GM18519 (cell line): ENCODE measurements around the gene SELENOW.
"Not testable (repeated sequence)": the region's sequence is repeated elsewhere in the genome, so short reads cannot be mapped to it uniquely, and the experiment has no call there.

Experiments used
- ATAC-seq: cut with Tn5 transposase; IDR thresholded peaks from one replicate; pipeline ENCODE4 v1.9.1; 2021; ENCODE audit warnings: mild to moderate bottlenecking, moderate library complexity; ENCODE audit not compliant: unreplicated experiment, low FRiP score

Gene SELENOW

DNA sequence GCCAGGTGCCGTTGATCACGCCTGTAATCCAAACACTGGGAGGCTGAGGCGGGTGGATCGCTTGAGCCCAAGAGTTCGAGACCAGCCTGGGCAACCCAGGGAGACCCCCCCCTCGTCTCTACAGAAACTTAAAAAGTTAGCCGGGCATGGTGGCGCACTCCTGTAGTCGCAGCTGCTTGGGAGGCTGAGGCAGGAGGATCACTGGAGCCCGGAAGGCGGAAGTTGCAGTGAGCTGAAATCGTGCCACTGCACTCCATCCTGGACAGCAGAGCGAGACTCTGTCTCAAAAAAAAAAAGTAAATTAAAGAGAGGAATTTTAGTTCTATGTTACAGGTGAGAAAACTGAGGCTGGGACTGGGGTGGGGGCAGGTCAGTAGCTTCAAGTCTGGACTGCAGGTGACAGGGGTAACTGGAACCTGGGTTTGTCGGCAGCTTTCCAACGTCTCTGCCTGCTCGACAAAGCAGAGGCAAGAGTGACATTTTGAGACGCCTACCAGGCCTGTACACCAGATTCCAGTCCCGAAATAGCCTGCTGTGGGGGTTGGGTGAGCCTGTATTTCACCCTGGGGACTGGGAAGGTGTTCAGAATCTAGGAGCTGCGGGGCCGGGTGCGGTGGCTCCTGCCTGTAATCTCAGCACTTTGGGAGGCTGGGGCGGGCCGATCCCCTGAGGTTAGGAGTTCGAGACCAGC is 1.2 kb downstream of the SELENOW start:
- ATAC-seq = no peak

- ATAC-seq = no peak
Observed at GRCh38 chr19:47780215-47780551, 1.7 kb downstream of the SELENOW start.

DNA sequence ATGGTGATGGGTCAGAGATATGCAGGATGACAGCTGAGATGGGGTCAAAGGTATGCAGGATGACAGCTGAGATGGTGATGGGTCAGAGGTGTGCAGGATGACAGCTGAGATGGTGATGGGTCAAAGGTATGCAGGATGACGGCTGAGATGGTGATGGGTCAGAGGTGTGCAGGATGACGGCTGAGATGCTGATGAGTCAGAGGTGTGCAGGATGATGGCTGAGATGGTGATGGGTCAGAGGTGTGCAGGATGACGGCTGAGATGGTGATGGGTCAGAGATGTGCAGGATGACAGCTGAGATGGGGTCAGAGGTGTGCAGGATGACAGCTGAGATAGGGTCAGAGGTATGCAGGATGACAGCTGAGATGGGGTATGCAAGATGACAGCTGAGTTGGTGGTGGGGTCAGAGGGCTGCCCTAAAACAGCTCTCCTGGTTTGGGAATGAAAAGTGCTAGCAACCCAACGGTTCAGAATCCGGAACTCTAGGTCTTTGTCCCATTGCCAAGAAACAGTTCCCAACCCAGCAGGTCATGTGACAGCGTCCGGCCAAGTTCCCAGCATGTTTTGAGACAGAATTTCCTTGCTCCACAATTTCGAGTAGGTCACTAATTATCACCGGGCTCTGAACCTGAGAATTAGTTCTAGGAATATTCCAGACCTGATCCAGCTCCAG is 3.2 kb downstream of the SELENOW start:
- no peak for ATAC-seq

DNA sequence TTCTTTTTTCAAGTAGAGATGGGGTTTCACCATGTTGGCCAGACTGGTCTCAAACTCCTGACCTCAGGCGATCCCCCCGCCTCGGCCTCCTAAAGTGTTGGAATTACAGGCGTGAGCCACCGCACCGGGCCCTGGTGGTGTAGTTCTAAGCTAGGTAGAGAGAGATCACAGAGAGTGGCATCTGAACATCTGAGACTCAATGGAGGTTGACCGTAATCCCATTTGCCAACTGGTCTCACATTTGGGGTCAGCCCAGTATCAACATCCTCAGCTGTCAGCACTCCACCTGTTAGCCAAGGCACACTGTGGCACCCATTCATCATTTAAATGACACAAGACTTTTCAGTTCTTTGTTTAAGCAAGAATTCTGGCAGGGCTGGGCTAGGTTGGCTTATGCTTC is 8.1 kb downstream of the SELENOW start:
- ATAC-seq = no peak

- not testable (repeated sequence) for ATAC-seq
Observed at GRCh38 chr19:47787307-47787706, 8.8 kb downstream of the SELENOW start.

GRCh38 chr19:47789811-47790210 is 11.3 kb downstream of the SELENOW start:
- ATAC-seq = not testable (repeated sequence)

DNA sequence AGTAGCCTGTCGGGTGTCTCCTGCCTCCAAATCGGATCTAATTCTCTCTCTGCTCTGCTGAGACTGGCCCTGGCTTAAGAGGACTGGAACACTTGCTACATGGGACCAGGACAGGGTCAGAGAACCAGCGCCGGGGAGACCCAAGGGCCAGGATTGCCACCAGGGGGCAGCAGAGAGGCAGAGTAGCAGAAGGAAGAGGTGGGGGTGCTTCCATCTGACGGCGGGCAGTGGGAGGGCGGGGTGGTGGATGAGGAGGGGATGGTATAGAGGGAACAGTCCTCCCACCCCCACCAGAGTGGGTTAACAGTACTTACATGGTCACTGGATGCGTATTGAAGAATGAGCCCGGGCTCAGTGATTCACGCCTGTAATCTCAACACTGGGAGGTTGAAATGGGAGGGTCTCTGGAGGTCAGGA is 11.9 kb downstream of the SELENOW start:
- ATAC-seq = no peak

- no peak for ATAC-seq
Observed at GRCh38 chr19:47792616-47793015, 14.1 kb downstream of the SELENOW start.

DNA sequence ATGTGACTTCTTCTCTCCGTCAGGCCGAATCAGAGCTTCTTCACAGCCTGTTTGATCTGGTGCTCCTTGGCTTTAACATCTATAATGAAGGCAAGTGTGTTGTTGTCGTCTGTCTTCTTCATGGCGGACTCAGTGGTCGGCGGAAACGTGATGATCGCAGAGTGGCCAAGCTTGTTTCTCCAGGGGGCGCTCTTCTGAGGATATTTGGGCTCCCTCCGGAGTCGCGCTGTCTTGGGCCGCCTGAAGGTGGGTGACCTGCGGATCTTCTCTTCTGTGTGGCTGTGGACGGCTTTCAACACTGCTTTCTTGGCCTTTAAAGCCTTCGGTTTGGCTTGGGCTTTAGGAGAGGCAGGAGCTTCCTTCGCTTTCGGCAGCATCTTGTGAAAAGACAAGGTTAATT is 16.0 kb downstream of the SELENOW start:
- no peak for ATAC-seq

DNA sequence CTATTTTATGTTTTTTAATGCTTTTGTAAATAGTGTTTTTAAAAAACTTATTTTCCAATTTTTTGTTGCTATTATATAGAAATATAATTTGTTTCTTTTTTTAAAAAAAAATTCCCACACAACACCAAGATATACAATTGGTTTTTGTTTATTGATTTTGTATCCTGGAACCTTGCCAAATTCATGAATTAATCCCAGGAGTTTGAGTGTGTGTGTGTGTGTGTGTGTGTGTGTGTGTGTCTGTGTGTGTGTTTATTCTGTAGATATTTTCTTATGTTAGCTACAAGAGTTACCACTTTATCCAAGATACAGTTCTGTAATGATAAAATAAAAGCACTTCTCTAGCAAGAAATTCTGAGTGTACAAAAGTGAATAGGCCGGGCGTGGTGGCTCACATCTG is 18.3 kb downstream of the SELENOW start:
- ATAC-seq = no peak

DNA sequence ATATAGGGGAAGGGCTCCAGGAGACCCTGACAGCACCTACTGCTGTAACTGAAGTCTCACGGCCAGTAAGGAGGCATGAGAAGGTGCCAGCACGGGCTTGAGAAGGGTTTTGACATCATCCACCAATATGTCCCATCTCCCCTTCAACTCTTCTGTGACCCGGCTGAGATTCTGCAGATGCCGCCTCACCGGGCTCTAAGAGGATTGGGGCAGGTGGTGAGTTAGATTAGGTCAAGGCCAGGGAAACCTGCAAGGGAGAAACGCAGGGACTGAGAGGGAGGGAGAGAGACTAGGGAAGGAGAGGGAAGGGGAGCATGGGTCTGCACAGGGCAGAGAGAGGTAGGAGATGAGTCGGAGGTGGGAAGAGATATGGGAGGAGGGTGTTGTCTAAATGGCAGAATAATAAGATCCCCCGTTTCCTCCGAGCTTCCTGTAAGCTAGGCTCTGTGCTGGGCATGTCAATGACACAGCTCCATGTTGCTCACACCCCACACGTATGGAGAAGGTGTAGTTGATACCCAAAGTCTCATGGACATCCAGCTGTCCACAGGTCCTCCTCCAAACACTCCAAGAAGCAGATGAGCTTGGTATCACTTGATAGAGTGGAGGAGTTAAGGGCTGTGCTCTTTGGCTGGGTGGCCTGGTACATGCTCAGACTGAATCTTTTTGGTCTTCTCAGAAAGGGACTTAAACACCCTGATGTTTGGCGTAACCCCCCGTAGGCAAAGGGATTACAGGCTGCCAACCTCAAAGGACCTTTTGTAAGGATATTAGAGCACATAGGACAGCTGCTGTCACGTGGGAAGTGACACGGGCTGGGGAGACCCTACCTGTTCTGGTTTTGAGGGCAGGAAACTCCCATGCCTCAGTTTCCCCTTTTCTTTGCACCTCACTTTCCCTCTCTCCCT is 19.7 kb downstream of the SELENOW start:
- no peak for ATAC-seq

- ATAC-seq = no peak
Observed at GRCh38 chr19:47798904-47799266, 20.4 kb downstream of the SELENOW start.

DNA sequence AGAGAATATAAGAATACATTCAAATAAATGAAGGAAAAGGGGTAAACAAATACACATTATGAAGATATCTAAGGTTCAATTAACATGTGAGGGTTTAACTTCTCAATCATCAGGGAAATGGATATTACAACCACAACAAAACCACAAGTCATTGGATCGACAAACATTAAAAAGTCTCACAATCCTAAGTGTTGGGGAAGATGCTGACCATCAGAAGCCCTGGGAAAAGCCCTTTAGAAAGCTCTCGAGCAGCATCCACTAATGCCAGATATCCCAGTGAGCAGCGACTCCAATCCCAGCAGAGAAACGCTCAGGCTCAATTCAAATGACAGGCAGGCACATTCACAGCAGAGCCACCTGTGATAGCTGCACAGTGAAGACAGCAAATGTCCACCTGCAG is 22.8 kb downstream of the SELENOW start:
- no peak for ATAC-seq

GRCh38 chr19:47802521-47803043 is 24.1 kb downstream of the SELENOW start:
- ATAC-seq = no peak

GRCh38 chr19:47803148-47803547 is 24.6 kb downstream of the SELENOW start:
- ATAC-seq = not testable (repeated sequence)

DNA sequence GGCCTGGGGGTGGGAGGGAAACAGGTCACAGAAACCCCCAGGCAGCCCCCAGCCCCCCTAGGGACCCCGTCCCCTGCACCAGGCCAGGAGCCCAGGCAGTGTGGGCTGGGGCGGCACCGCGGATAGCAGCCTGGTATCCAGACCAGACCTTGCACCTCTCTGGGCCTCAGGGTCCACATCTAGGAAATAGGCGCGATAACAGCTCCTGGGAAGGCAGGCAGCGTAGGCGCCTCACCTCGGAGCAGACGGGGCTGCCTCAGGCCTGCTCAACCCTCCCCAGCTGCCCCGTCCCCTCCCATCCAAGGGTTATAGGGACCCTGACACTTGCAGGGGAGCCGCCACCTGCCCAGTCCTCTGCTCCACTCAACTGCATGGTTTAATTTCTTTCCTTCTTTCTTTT is 25.2 kb downstream of the SELENOW start:
- not testable (repeated sequence) for ATAC-seq

DNA sequence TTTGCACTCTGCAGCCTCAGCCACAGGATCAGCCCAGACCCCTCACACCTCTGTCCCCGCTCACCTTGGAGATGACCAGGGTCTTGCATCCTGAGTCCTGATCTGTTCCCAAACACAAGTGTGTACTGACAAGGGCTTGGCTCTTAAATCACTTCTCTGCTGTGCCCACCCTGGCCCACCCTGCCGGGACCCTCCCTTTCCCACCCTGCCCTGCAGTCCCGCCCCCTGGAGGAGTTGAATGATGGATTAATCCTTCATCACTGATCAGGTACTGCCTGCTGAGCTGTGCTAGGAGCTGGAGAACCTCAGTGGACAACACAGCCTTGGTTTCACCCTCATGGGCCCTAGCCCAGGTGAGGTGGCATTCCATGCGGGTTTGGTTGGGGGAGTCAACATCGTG is 25.9 kb downstream of the SELENOW start, which contains the start of gene TPRX1:
TPRX1 (minus strand) TSS at position 101 of the 400 bp plus-strand sequence; CDS start at position 89, 12 bp downstream.
- not testable (repeated sequence) for ATAC-seq

DNA sequence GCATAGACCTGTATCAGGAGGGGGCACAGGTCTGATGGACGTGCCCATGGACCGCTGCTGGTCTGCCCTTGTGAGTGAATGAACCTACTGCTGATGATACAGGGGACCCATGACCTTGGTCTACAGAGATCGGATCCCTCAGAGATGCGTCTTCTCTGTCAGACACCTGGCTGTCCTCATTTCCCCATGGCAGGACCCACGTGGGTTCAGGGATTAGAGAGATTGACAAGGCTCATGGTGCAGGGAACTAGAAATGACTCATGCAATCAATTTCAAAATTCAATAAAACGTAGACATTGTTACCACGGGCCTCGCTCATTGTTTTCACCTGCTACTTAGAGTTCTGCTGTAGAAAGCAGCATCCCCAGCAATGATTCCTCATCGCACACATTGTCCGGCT is 26.8 kb downstream of the SELENOW start:
- no peak for ATAC-seq

DNA sequence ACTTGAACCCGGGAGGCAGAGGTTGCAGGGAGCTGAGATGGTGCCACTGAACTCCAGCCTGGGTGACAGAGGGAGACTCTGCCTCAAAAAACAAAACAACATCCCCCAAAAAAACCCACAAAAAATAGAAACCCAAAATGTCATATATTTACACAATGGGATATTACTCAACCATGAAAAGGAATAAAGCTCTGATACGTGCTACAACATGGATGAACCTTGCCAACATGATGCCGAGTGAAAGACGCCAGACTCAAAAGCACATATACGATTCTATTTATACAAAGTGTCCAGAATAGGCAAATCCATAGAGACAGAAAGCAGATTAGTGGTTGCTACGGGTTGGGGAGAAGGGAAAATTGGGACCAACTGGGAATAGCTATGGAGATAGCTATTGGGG is 27.9 kb downstream of the SELENOW start:
- no peak for ATAC-seq

DNA sequence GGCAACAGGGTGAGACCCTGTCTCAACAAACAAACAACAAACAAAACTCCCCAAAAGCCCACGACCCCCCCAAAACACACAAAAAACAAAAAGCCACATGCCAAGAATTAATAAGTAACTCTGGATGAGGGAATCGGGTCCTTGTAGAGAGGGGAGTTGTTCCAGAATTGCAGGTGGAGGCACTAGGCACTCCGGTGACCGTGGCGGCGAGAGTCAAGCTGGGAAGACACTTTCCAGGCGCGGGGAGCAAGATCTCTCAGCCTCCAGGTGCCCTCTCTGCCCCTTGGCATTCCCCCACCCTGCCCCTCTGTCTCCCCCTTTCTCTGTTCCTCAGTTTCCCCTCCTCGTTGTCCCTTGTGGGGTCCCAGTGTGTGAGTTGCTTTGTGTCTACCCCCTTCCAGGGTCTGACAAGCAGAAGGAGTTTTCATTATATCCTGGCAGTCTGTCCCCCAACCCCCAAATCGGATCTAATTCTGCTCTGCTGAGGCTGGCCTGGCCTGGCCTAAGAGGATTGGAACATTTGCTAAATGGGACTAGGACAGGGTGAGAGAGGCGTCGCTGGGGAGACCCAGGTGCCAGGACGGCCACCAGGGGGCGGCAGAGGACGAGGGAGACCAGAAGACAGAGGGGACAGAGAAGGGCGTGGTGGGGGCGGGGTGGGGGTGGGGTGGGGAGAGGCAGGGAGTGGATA is 34.9 kb downstream of the SELENOW start:
- no peak for ATAC-seq

- no peak for ATAC-seq
Observed at GRCh38 chr19:47813995-47814328, 35.5 kb downstream of the SELENOW start.
